ENCODE results near the gene ARHGEF4.

- TF ChIP-seq, protein P1, sequence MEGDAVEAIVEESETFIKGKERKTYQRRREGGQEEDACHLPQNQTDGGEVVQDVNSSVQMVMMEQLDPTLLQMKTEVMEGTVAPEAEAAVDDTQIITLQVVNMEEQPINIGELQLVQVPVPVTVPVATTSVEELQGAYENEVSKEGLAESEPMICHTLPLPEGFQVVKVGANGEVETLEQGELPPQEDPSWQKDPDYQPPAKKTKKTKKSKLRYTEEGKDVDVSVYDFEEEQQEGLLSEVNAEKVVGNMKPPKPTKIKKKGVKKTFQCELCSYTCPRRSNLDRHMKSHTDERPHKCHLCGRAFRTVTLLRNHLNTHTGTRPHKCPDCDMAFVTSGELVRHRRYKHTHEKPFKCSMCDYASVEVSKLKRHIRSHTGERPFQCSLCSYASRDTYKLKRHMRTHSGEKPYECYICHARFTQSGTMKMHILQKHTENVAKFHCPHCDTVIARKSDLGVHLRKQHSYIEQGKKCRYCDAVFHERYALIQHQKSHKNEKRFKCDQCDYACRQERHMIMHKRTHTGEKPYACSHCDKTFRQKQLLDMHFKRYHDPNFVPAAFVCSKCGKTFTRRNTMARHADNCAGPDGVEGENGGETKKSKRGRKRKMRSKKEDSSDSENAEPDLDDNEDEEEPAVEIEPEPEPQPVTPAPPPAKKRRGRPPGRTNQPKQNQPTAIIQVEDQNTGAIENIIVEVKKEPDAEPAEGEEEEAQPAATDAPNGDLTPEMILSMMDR (optimal IDR thresholded peaks at IDR 0.05 in 1 of 3, IDR thresholded peaks at IDR 0.05 in 1 of 3, conservative IDR thresholded peaks at IDR 0.05 in 1 of 3; ENCODE audit: extremely low read depth in 1 of 3, insufficient read depth in 2 of 3, low read length in 3 of 3), result no peak
- TF ChIP-seq EZH2 (IDR thresholded peaks at IDR 0.05; ENCODE audit: low read length), result no peak
Measured at GRCh38 chr2:130911996-130912395, 75.3 kb downstream of the ARHGEF4 start.

All from keratinocyte (primary cell).